Left renal cortex interstitium (tissue), 4 donors: ENCODE data around the gene CASP4. TPM values are rescaled to one million over a fixed set of nuclear protein-coding genes. Genes with fewer than 3 reads are reported as not detected.

Experiments
- DNase-seq, 4 donors: peaks; one replicate each; pipeline ENCODE4 v3.0.0-alpha.2; 2013; ENCODE audit warnings: low read depth in 4 of 4, low spot score in 2 of 4, missing footprints in 1 of 4
- polyA plus RNA-seq, 4 donors: library from polyadenylated mRNA; unstranded; fragments of 120-200 nt; gene quantifications; one replicate each; pipeline ENCODE4 v1.2.1, GENCODE V29; 2013; ENCODE audit not compliant: insufficient read length in 4 of 4

The CASP4 gene
- polyA plus RNA-seq, 4 donors = 15.9 to 28.6 (median 18.6) TPM

- DNase-seq = peak in 1 of 4 donors; percentile 9
Measured at GRCh38 chr11:104897891-104898684, 70.3 kb downstream of the CASP4 start, which contains the start of gene CASP12. TSS of gene CASP12 (minus strand) at chr11:104898460.

- no peak for DNase-seq
Measured at GRCh38 chr11:104895634-104896033, 72.7 kb downstream of the CASP4 start.

- no peak for DNase-seq
Measured at GRCh38 chr11:104893876-104894275, 74.5 kb downstream of the CASP4 start.

Other genes starting within 250 kb of the CASP4 start
- 1 to 10 TPM in 1 of 4 donors, under 1 TPM in 3; 0.66 to 1.0 (median 0.78) TPM for gene CASP12, start 70.1 kb downstream of the CASP4 start, polyA plus RNA-seq
- not detected for gene CASP5, start 54.6 kb upstream of the CASP4 start, polyA plus RNA-seq
- gene CASP1, start 66.6 kb upstream of the CASP4 start, polyA plus RNA-seq = 1 to 10 TPM; 3.4 to 6.9 (median 4.2) TPM
- 1 to 10 TPM; 1.3 to 3.4 (median 1.8) TPM for gene CARD16, start 76.8 kb upstream of the CASP4 start, polyA plus RNA-seq
- not detected for gene CARD18, start 171.2 kb upstream of the CASP4 start, polyA plus RNA-seq